ENCODE measurements around the gene SPATA18.

DNA sequence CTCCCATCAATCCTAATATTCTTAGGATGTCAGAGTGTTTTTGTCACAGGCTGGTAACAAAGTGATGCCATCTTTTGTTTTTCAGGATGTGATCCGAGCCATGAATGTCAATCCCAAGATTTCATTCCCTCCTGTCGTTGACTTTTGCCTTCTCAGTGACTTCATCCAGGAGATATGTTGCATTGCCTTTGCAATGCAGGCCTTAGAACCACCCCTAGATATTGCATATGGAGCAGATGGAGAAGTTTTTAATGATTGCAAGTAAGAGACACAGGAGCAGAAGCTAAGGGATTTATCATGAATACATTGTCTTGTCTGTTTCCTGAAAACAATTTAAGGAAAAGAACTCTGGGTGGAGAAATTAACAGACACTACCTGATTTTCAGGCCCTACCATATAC lies 28.6 kb downstream of the SPATA18 start:
- TF ChIP-seq CTCF (conservative IDR thresholded peaks at IDR 0.05 in 1 of 2, IDR thresholded peaks at IDR 0.05 in 1 of 2; ENCODE audit: low read depth in 1 of 2, low read length in 2 of 2): no peak
- no peak for TF ChIP-seq EZH2 (IDR thresholded peaks at IDR 0.05; ENCODE audit: low read length, missing control alignments)

All from fibroblast of lung (primary cell).